ENCODE results near the gene CADPS.

Gene CADPS

DNA sequence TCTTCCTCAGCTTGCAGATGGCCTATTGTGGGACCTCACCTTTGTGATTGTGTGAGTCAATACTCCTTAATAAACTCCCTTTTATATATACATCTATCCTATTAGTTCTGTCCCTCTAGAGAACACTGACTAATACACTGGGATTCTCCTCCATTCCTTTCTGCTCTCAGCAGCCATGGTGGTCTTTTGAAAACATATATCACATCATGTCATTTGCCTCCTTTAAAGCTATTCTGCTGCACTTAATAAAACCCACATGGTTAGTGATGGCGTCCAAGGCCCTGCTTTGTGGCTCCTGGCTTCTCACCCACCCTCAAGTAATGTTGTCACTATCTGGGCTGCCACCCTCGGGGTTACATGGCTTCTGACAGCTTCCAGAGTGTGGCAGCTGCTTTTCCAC, 169.5 kb downstream of the CADPS start:
- H3K4me1 ChIP-seq (ENCODE audit: insufficient read depth, low read length) = peaks cover 4% of the 10 kb centered on the region

DNA sequence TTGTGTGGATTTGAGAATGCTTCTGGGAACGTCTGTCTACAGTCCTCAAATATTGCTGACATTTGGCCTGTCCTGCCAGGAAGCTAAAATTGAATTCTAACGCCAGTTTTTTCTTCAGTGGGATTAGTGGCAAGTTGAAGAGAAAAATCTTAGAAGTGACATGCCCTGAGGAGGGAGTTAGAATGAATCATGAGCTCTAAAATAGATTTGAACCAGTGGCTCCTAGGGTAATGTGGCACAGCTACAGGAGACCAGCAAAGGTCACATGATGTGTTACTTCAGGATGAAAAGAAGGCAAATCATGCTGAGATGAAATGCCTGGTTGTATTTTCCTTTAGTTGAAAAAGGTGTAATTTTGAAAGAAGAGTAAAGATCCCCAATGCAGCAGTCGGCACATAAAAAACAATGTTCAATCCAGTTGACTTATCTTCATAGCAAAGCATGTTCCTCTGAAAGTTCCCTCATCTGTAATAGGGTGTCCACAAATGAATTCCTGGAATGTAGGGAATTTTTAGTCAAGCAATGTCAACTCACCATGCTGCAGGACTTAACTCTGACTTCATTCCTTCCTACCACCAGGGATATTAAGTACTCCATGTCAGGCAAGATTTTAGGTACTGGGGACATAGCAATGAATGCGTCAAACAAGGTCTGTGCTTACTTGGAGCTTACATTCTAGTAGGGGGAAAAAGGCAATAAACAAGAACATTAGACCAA, 171.6 kb downstream of the CADPS start:
- no peak overlapping the region for H2AFZ ChIP-seq (ENCODE audit: low read depth, low read length)
- no peak overlapping the region for H3K4me3 ChIP-seq (ENCODE audit: low read length)
- no peaks in the 10 kb centered on the region for H3K9me3 ChIP-seq (ENCODE audit: low read length)
- no peaks in the 10 kb centered on the region for H3K27me3 ChIP-seq (ENCODE audit: insufficient read depth, low read length)
- no peaks in the 10 kb centered on the region for H3K4me1 ChIP-seq (ENCODE audit: insufficient read depth, low read length)
- H3K36me3 ChIP-seq (ENCODE audit: insufficient read depth, low read length) = no peaks in the 10 kb centered on the region

More for the DNA sequence above, 169.5 kb downstream of the CADPS start:
- Histone ChIP-seq H3K4me3 (ENCODE audit: low read length) (no peak overlapping the region), H3K27me3 (ENCODE audit: insufficient read depth, low read length) (no peaks in the 10 kb centered on the region), H2AFZ (ENCODE audit: low read depth, low read length) (no peak overlapping the region), H3K9me3 (ENCODE audit: low read length) (no peaks in the 10 kb centered on the region), H3K36me3 (ENCODE audit: insufficient read depth, low read length) (no peaks in the 10 kb centered on the region)

DNA sequence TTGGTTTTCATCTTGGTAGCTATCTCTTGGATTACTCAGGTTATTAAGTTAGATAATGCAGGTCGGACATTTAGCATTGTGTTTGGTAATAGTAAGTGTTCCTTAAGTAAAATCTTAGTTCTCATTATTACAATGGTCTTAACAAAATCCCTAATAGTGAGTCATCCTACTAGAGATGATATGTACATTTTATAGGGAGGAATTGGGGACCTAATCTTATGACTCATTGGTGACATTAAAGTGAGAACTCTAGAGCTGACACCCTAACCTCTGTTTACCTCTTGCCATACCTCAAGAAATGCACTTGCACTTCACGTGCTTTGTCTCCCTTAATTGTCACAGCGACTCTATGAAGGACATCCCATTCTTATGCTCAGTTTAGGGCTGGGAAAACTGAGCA, 174.9 kb downstream of the CADPS start:
- H3K9me3 ChIP-seq (ENCODE audit: low read length) = no peaks in the 10 kb centered on the region
- no peak overlapping the region for H2AFZ ChIP-seq (ENCODE audit: low read depth, low read length)
- H3K36me3 ChIP-seq (ENCODE audit: insufficient read depth, low read length) = no peaks in the 10 kb centered on the region
- H3K4me3 ChIP-seq (ENCODE audit: low read length) = no peak overlapping the region
- no peaks in the 10 kb centered on the region for H3K4me1 ChIP-seq (ENCODE audit: insufficient read depth, low read length)
- H3K27me3 ChIP-seq (ENCODE audit: insufficient read depth, low read length) = no peaks in the 10 kb centered on the region

DNA sequence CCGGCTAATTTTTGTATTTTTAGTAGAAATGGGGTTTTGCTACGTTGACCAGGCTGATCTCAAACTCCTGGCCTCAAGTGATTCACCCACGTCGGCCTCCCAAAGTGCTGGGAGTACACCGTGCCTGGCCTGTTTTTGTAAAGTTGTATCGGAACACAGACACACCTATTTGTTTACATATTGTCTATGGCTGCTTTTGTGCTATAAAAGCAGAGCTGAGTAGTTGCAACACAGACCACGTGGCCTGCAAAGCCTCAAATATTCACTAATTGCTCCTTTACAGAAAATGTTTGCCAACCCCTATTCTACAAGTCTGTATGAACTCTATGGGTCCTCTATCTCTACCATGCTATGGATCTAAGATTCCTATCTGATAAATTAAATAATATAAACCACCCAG, 175.5 kb downstream of the CADPS start:
- H2AFZ ChIP-seq (ENCODE audit: low read depth, low read length) = no peak overlapping the region
- no peaks in the 10 kb centered on the region for H3K9me3 ChIP-seq (ENCODE audit: low read length)
- no peak overlapping the region for H3K4me3 ChIP-seq (ENCODE audit: low read length)
- no peaks in the 10 kb centered on the region for H3K36me3 ChIP-seq (ENCODE audit: insufficient read depth, low read length)
- no peaks in the 10 kb centered on the region for H3K27me3 ChIP-seq (ENCODE audit: insufficient read depth, low read length)
- no peaks in the 10 kb centered on the region for H3K4me1 ChIP-seq (ENCODE audit: insufficient read depth, low read length)

DNA sequence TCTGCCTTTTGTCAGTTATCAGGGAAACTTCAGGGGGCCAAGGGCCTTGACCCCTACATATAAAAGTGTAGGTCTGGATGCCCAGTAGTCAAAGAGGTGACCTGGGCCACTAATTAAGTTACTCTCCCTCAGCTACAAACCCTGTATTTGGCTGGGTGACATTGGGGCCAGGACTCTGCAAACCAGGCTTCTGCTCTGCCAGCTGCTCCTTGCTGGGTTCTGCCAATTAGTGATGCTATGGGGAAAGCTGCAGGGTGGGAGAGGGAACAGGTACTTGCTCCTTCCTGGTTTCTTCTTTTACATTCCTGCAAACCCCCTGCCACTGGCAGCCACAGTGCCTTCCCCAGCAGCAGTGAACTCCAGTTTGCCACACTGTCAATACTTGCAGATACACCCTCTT, 179.2 kb downstream of the CADPS start:
- no peaks in the 10 kb centered on the region for H3K9me3 ChIP-seq (ENCODE audit: low read length)
- no peaks in the 10 kb centered on the region for H3K4me1 ChIP-seq (ENCODE audit: insufficient read depth, low read length)
- no peak overlapping the region for H3K4me3 ChIP-seq (ENCODE audit: low read length)
- no peaks in the 10 kb centered on the region for H3K36me3 ChIP-seq (ENCODE audit: insufficient read depth, low read length)
- no peaks in the 10 kb centered on the region for H3K27me3 ChIP-seq (ENCODE audit: insufficient read depth, low read length)
- no peak overlapping the region for H2AFZ ChIP-seq (ENCODE audit: low read depth, low read length)

DNA sequence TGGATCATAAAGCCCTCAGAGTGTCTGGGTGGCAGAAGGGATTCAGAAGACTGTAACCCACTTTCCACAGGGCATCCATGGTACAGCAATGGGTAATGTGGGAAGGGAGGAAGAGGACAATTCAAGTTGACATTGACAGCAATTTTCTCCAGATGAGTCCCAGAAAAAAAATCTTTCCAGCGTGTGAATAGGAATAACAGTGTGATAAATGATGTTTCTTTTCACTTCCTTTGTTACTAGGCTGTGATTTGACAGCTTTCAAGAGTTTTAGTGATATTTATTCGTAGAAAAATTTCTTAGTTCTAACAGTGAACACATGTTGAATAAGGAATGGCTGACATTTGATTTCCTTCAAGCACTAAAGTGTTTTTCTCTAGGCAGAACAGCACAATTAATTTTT, 186.4 kb downstream of the CADPS start:
- H3K36me3 ChIP-seq (ENCODE audit: insufficient read depth, low read length) = no peaks in the 10 kb centered on the region
- H3K4me3 ChIP-seq (ENCODE audit: low read length) = no peak overlapping the region
- no peak overlapping the region for H2AFZ ChIP-seq (ENCODE audit: low read depth, low read length)

DNA sequence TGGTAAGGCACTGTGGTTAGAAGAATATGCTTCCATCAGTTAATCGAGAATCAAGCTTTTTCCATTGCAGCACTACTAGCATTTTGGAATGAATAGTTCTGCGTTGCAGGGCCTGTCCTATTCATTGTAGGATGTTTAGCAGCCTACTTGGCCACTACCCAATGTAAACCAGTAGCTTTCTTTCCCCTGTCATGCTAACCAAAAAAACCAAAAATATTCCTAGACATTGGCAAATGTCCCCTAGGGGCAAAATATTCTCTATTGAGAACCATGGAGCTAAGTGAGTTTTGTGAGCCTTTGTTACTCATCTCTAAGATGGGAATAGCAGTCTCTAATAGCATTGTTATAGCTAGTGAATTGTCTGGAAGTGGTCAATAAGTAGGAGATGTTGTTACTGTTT, 187.2 kb downstream of the CADPS start:
- H3K9me3 ChIP-seq (ENCODE audit: low read length) = no peaks in the 10 kb centered on the region
- H3K27me3 ChIP-seq (ENCODE audit: insufficient read depth, low read length) = peaks cover 2% of the 10 kb centered on the region
- H2AFZ ChIP-seq (ENCODE audit: low read depth, low read length) = no peak overlapping the region
- no peaks in the 10 kb centered on the region for H3K4me1 ChIP-seq (ENCODE audit: insufficient read depth, low read length)
- no peak overlapping the region for H3K4me3 ChIP-seq (ENCODE audit: low read length)
- no peaks in the 10 kb centered on the region for H3K36me3 ChIP-seq (ENCODE audit: insufficient read depth, low read length)

More for the DNA sequence above, 186.4 kb downstream of the CADPS start:
- Histone ChIP-seq H3K4me1 (ENCODE audit: insufficient read depth, low read length) (no peaks in the 10 kb centered on the region), H3K9me3 (ENCODE audit: low read length) (no peaks in the 10 kb centered on the region), H3K27me3 (ENCODE audit: insufficient read depth, low read length) (peaks cover under 1% of the 10 kb centered on the region)

DNA sequence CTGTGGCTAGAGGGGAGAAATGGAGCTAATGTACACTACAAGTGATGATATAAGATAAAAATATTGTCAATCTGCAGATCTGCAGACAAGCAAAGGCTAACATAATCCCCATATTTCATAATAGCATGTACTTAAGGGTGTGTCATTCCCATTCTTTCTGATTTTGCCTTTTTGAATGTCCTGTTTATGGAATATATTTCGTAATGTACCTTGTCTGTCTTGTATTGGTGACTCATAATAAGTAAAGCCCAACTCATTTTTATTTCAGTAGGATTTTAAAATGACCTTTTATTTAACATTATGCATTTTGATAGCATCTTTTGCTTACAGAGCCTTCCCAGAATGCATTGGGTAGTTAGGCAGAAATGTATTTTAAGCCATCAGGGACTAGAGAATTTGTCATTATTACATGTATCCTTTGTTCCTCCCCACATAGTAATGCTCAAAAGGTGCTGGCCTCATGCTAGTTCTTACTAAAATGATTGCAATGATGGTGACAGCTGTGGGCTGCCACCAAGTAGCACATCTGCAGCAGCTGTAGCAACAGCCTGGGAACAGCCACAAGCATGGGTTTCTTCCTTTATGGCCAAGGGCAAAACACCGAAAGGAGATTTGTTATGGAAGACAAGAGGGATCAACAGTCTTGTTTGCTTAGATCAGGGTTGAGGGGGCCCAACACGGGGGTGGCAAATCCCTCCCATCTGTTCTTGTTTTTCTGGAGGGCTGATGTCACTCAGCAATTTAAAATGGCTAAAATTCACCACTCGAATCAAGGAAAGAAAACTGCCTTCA, 188.5 kb downstream of the CADPS start:
- Histone ChIP-seq H3K4me1 (ENCODE audit: insufficient read depth, low read length) (no peaks in the 10 kb centered on the region), H3K4me3 (ENCODE audit: low read length) (no peak overlapping the region), H3K36me3 (ENCODE audit: insufficient read depth, low read length) (no peaks in the 10 kb centered on the region), H3K27me3 (ENCODE audit: insufficient read depth, low read length) (peaks cover 2% of the 10 kb centered on the region), H2AFZ (ENCODE audit: low read depth, low read length) (no peak overlapping the region), H3K9me3 (ENCODE audit: low read length) (no peaks in the 10 kb centered on the region)

DNA sequence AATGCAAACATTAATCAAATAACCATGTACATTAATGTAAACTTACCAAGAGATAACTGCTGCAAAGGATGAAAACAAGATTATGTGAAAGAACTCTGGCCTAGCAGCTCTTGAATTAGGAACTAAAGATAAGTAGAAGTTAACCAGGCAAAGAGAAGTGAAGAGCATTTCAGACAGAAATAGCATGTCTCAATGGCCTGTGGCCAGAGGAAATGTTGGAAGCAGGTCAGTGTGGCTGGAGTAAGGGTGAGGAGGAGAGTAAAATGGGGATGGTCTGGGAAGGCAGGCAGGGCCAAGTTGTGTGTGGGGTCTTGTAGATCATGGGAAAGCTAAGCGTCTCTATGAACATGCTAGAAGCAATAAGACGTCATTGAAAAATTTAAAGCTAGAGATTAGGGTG, 192.4 kb downstream of the CADPS start:
- H3K36me3 ChIP-seq (ENCODE audit: insufficient read depth, low read length) = no peaks in the 10 kb centered on the region
- H3K27me3 ChIP-seq (ENCODE audit: insufficient read depth, low read length) = peaks cover 6% of the 10 kb centered on the region
- H3K9me3 ChIP-seq (ENCODE audit: low read length) = no peaks in the 10 kb centered on the region
- H3K4me1 ChIP-seq (ENCODE audit: insufficient read depth, low read length) = no peaks in the 10 kb centered on the region
- no peak overlapping the region for H3K4me3 ChIP-seq (ENCODE audit: low read length)
- H2AFZ ChIP-seq (ENCODE audit: low read depth, low read length) = no peak overlapping the region

DNA sequence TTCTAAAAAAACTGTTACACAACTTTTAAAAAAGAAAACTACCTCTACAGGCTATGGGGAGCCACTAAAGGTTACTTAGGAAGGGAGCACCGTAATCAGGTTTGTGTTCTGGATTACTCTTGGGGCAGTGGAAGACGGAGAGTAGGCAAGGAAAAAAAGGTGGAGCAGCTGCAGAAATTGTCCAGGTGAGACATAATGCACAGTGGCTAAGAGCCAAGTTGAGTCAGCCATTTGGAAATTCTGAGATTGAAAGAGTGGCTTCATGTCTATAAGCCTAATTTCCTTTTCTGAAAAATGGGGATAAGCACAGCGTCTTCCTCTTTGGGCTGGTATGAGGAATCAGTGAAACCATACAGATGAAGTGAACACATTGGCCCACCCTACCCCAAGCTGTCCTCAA, 195.2 kb downstream of the CADPS start:
- Histone ChIP-seq H3K4me3 (ENCODE audit: low read length) (no peak overlapping the region), H3K9me3 (ENCODE audit: low read length) (no peaks in the 10 kb centered on the region), H3K36me3 (ENCODE audit: insufficient read depth, low read length) (no peaks in the 10 kb centered on the region), H3K27me3 (ENCODE audit: insufficient read depth, low read length) (peaks cover 8% of the 10 kb centered on the region), H3K4me1 (ENCODE audit: insufficient read depth, low read length) (no peaks in the 10 kb centered on the region), H2AFZ (ENCODE audit: low read depth, low read length) (no peak overlapping the region)

DNA sequence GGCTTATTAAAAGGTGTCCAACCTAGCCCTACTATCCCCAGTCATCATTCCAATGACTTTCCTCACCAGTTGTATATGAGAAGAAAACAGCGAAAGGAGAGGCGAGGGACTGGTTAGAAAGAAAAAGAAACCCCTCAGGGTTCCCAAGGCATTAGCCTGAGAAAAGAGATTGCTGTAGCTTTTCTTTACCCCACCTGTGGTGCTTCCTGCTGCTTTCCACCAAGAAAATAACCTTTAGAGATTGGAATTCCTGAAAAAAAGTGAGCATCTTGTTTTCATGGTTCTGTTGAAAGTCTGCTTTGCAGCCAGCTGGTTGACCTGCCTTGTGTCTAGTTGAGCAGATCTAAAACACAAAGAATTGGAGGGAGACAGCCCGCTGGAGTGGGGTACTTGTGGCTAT, 196.4 kb downstream of the CADPS start:
- Histone ChIP-seq H3K4me1 (ENCODE audit: insufficient read depth, low read length) (no peaks in the 10 kb centered on the region), H3K9me3 (ENCODE audit: low read length) (no peaks in the 10 kb centered on the region), H3K4me3 (ENCODE audit: low read length) (no peak overlapping the region), H2AFZ (ENCODE audit: low read depth, low read length) (no peak overlapping the region), H3K27me3 (ENCODE audit: insufficient read depth, low read length) (peaks cover 7% of the 10 kb centered on the region), H3K36me3 (ENCODE audit: insufficient read depth, low read length) (no peaks in the 10 kb centered on the region)

DNA sequence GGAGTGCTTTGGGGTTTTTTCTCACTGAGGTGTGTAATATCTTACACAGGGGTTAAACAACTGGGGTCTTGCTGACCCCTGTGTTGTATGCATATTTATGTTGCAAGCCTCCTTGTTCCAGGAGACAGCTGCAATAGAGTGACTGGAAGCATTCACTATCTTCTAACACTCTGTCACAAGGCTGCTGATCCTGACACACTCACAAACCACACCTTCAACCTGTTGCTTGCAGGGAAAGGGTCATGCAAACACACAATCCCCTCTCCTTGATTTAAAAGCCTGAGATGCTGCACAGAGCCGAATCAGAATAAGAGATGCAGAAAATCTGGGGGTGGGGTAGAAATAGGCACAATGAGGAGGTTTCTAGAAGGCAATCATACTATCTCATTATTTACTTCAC, 197.3 kb downstream of the CADPS start:
- no peak overlapping the region for H3K4me3 ChIP-seq (ENCODE audit: low read length)
- H2AFZ ChIP-seq (ENCODE audit: low read depth, low read length) = no peak overlapping the region
- no peaks in the 10 kb centered on the region for H3K4me1 ChIP-seq (ENCODE audit: insufficient read depth, low read length)
- peaks cover 5% of the 10 kb centered on the region for H3K27me3 ChIP-seq (ENCODE audit: insufficient read depth, low read length)
- H3K36me3 ChIP-seq (ENCODE audit: insufficient read depth, low read length) = no peaks in the 10 kb centered on the region
- no peaks in the 10 kb centered on the region for H3K9me3 ChIP-seq (ENCODE audit: low read length)

DNA sequence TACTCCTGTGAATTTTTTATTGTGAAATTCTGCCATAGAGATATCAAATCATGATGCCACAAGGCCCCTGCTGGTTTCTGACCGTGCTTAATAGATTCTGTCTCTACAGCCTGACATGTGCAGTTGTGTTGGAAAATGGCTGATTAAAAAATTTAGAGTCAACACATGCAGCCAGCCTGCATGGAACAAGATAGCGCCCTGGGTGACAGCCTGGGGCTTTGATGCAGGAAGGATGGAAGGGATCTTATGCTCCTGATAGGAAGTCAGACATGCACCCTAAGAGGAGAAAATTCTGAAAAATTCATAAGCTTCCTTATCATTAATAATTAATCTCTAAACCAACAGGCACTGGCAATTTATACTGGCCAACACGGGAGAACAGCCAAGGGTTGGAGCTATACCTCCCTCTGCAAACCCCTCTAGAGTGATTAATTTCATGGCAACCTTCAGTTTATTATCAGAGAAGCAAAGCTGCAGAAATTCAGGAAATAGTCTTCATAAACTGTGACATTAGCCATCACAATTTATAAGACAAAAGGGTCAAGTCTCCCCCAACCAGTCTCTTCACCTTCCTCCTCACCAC, 198.4 kb downstream of the CADPS start:
- H3K4me1 ChIP-seq (ENCODE audit: insufficient read depth, low read length) = no peaks in the 10 kb centered on the region
- H3K4me3 ChIP-seq (ENCODE audit: low read length) = no peak overlapping the region
- H3K36me3 ChIP-seq (ENCODE audit: insufficient read depth, low read length) = no peaks in the 10 kb centered on the region
- H3K9me3 ChIP-seq (ENCODE audit: low read length) = no peaks in the 10 kb centered on the region
- peaks cover 5% of the 10 kb centered on the region for H3K27me3 ChIP-seq (ENCODE audit: insufficient read depth, low read length)
- no peak overlapping the region for H2AFZ ChIP-seq (ENCODE audit: low read depth, low read length)

Data from neuron (in vitro differentiated cells).